CD4-positive, alpha-beta T cell treated with Interleukin-10 for 1 hour (primary cell): Measurements from ENCODE around the gene SLIT3.

ENCODE experiments used
- DNase-seq: peaks from one replicate; pipeline ENCODE4 v3.0.0-alpha.2; 2020

The SLIT3 gene

DNA sequence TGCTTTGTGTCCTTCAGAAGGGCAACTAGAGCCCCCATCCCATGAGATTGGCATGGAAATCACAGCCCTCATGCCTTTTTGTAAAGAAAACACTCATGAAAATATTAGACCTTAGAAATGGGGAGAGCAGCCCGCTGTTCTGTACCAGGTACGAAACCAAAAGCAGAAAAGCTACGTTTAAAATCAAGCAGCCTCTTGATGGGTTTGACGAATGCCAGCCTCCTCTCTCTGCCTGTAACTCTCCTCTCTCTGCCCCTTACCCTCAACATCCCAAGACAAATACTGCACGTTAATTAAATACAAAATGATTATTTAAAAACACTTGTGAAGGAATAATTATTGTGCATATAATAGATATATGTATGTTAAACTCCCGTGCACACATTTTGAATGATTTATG is 390.1 kb downstream of the SLIT3 start:
- no peak for DNase-seq

DNA sequence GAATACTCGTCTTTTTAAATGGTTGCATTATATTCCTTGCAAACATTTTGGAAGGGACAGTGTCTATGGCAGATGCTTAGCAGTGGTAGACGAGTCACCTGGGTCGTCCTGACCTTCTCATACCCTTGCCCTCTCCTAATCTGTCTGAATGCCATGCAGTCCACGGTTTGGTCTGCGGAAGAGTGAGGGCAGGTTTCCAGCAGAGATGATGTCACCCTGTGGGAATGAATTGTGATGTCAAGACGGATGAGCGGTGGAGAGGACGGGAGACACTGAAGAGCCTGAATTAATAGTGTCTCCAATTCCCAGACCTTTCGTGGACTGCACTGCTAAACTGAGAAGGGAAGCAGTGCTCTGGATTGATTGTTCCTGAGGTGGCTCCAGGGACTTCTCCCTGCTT is 392.7 kb downstream of the SLIT3 start:
- DNase-seq = no peak

DNA sequence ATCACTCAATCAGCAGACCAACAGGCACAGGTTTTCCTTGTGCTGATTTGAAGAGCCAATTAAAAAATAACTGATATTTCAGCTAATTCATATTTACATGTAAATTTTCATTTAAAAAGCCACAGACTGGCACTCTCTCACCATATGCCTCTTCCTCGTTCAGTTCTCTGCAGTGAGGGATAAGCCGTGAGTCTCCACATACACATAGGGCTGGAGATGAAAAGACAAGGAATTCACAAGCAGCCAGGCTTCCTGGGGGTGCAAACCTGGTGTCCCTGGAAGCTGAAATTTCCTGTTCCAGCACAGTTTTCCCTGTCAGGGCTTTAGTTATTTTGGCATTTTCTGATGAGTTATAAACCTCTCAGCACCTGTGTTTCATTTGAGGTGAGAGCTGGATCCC is 397.9 kb downstream of the SLIT3 start:
- DNase-seq = no peak

DNA sequence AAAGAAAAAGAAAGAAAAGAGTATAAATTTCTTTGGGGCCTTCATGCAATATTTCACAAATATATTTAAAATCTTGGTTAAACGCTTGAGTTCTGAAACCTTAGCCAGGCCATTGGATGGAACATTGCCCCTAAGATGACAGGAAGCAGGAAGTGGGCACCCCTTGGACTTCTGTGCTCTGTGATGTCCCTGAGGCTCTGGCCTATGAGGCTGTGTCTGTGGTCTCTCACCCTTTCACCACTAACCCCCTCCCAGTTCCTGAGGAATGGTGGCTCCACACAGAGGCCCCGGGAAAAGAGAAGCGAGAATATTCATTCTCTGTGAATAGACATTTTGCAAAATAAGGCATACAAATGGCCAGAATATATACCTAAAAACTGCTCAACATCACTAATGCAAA is 401.3 kb downstream of the SLIT3 start:
- DNase-seq = no peak

DNA sequence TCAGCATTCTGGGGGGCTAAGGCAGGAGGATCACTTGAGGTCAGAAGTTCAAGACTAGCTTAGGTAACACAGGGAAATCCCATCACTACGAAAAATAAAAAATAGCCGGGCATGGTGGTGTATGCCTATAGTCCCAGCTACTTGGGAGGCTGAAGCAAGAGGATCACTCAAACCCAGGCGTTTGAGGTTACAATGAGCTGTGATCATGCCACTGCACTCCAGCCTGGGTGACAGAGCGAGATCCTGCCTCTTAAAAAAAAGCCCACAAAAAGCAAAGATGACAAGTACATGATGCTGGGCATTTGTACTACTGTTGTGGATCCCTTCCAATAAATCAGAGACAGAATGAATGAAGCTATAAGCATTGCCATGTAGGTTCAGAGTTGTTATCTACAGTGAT is 401.7 kb downstream of the SLIT3 start:
- DNase-seq = no peak

- DNase-seq = no peak
These were observed 402.6 kb downstream of the SLIT3 start for GRCh38 chr5:168898247-168898911.

- DNase-seq = no peak
These were observed 403.4 kb downstream of the SLIT3 start for GRCh38 chr5:168897387-168898122.

GRCh38 chr5:168895295-168896071 is 405.5 kb downstream of the SLIT3 start:
- DNase-seq = no peak

DNA sequence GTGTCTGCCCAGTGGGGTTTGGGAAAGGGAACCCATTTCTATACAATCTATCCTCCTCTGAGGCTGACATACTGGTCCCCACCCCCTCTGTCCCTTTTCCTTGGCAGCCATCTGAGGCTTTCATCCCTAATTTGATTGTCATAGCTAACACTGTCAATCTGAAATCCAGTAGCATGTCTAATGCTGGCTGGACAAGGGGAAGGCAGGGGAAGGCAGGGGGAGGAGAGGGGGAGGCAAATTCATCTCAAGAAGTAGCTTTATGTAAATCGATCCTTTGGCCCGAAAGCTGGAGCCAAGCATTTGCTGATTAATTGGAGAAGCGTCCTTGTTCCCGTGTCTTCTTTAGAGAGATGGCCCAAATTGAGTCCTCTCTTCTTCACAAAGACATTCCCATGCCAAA is 407.7 kb downstream of the SLIT3 start:
- DNase-seq = no peak

- DNase-seq = no peak
These were observed 408.2 kb downstream of the SLIT3 start for GRCh38 chr5:168892618-168893186.

- no peak for DNase-seq
These were observed 409.8 kb downstream of the SLIT3 start for GRCh38 chr5:168890816-168891812.

DNA sequence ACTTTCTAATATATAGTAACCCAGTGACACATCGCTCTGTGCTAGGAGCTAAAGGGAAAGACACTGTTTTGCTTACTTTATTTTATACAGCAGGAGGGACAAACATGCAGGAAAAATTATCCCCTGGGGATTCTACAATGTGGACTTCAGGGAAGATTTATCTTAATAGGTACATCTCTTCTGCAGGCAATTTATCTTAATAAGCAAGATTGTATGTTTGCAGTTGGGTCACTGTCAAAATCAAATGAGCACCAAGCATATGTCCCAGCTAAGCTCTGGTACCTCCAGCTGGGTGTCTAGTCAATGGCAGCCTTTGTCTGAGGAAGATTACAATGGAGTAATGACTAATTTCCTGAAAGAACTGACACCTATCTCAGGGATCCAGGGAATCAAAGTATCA is 411.9 kb downstream of the SLIT3 start:
- no peak for DNase-seq

DNA sequence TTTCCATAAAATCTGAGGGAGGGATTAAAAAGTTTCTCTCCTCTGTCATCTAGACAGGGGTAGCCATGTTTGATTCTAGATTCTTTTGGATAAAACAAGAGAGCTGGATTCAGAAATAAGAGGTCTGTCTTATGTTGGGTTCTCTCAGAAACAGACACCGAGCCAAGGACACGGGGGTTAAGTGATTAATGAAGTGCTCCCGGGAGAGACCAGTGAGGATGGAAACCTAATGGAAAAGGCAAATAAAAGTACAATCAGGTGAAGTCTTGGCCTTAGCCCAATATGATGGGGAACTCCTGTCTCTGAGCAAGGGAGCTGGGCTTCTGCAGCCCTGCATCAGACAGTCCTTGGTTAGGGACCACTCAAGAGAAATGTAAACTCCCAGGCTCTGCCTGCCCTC is 413.0 kb downstream of the SLIT3 start:
- DNase-seq = no peak

DNA sequence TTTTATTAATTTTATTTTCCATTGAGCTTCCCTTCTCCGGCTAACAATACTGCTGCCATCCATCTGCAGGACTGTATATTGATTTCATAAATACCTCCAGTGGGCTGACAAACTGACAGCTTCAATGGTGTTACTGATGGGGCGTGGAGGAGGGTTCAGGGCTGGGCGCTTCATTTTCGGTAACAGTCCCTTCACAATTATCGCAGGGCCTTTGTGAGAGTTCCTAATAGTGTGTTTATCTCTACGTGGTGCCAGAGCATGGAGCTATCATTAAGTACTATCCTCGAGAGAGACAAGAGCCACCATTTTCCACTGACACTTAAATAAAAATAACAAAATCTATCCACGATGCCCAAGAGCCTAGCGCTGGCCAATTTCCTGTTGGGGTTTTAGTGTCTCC is 414.8 kb downstream of the SLIT3 start:
- DNase-seq = no peak

- DNase-seq = no peak
These were observed 415.4 kb downstream of the SLIT3 start for GRCh38 chr5:168885324-168886120.

DNA sequence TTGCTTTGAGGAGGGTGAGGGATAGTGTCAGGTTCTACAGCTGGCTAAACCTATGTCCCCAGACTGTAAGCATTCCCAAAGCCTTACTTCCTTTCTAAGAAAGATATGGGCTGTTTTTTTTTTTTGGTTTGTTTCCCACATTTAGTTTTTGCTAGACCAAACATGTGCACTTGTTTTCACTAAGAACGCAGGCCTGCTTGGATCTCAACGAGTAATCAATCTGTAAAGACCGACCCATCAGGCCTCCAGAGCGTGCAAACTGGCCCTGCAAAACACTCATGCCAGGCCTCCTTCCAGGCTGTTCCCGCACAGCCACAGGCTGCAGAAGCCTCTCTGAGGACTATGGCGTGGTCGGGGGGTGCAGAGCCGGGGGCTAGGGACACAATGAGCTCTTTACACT is 416.9 kb downstream of the SLIT3 start:
- no peak for DNase-seq

DNA sequence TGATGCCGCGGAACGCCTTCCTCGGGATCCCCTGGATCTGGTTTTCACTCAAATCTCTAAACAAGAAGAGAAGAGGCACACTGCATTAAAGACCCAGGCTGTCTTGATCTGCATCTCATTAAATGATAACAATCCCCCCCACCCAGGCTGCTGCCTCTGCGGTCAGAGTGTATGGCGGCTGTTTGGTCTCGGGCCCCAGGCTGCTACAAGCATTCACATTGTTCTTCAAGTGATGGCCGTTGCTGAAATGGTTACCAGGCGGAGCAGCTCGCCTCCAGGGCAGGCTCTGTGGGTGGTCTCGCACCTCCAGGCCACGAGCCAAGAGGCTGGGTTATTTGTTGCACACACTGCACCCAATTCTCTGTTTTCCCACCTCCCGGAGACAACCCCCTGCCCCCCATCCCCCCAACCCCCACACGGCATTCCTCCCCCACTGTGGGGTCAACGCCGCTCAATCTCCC is 417.6 kb downstream of the SLIT3 start:
- no peak for DNase-seq

DNA sequence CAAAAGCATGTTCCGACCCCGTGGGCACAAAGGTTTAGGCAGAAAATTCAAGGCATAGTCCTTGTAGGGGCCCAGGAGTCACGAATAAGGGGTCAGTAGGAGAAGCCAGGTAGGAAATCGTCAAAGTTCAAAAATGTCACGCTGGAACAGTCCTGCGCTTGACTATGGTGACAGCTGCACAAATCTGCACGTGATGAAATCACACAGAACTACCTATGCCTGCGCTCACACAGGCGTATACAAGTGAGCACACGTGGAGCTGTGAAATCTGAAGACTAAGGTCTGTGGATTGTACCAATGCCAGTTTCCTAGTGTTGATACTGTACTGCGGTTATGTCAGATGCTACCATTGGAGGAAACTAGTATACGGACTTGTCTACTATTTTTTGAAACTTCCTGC is 418.7 kb downstream of the SLIT3 start:
- DNase-seq = no peak

- no peak for DNase-seq
These were observed 419.4 kb downstream of the SLIT3 start for GRCh38 chr5:168881427-168882149.

DNA sequence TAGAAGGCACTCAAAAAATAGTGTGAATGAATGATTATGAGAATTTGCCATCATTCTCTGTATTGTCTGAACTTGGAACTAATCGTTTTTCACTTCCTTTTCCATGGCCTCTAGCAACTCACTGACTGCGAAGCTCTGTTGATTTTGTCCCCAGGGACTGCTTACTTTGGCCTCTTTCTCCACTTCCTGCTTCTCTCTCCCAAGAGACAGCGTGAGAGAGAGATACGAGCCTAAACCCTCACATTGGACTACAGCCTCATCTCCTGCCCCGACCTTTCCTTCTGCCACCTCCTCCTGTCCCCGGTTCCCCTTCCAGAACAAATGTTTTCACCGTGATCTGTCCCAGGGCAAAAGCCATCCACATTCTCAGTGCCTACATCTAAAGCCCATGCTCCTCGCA is 421.0 kb downstream of the SLIT3 start:
- DNase-seq = no peak

GRCh38 chr5:168879331-168879730 is 421.6 kb downstream of the SLIT3 start:
- DNase-seq = no peak
